OCI-LY3 (cell line): ENCODE data around the gene DVL2.

Source experiments
- CTCF ChIP-seq: fragments of 200-600, 300-600 bp; sonication (generic); IDR thresholded peaks from 2 replicates; pipeline ENCODE4 v1.5.1; 2014; ENCODE audit warnings: antibody characterized with exemption, low read length, low read depth
- EZH2phosphoT487 ChIP-seq: fragments of 200-600 bp; shearing (Covaris generic); IDR thresholded peaks from 2 replicates; pipeline ENCODE4 v1.6.1; 2018; ENCODE audit warnings: antibody characterized with exemption, mixed run types, low read depth

GRCh38 chr17:7192271-7192937, 41.9 kb downstream of the DVL2 start:
- TF ChIP-seq CTCF (no peak), EZH2phosphoT487 (no peak)
